ENCODE measurements around the gene UBTD2.

DNA sequence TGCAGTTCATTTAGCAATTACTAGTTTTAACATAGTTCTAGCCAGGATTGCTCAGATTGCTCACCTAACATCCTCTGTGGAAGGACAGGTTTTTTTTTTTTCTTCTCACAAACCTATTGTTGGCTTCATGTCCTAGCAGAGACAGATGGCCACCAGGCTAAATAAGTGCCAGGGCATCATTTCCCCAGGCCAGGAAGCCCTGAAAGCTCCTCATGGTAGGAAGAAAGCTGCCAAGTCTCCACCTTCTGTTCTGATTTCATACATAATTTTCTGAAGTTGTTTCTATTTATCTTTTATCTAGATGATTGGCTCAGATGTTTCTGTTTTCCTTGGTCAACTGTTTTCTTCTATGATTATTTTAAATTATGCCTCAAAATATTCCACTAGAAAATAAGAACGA is 58.6 kb downstream of the UBTD2 start:
- TF ChIP-seq POLR2A (conservative IDR thresholded peaks at IDR 0.05) = no peak
- TF ChIP-seq, protein P1, sequence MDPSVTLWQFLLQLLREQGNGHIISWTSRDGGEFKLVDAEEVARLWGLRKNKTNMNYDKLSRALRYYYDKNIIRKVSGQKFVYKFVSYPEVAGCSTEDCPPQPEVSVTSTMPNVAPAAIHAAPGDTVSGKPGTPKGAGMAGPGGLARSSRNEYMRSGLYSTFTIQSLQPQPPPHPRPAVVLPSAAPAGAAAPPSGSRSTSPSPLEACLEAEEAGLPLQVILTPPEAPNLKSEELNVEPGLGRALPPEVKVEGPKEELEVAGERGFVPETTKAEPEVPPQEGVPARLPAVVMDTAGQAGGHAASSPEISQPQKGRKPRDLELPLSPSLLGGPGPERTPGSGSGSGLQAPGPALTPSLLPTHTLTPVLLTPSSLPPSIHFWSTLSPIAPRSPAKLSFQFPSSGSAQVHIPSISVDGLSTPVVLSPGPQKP (CRISPR knock-in tag; IDR thresholded peaks at IDR 0.05) = no peak
- TF ChIP-seq MAFG (tag; conservative IDR thresholded peaks at IDR 0.05) = no peak
- TF ChIP-seq NCOR1 (IDR thresholded peaks at IDR 0.05) = no peak
- TF ChIP-seq RAD21 (CRISPR knock-in tag; conservative IDR thresholded peaks at IDR 0.05 in 1 of 2, IDR thresholded peaks at IDR 0.05 in 1 of 2) = no peak
- TF ChIP-seq, protein P2, sequence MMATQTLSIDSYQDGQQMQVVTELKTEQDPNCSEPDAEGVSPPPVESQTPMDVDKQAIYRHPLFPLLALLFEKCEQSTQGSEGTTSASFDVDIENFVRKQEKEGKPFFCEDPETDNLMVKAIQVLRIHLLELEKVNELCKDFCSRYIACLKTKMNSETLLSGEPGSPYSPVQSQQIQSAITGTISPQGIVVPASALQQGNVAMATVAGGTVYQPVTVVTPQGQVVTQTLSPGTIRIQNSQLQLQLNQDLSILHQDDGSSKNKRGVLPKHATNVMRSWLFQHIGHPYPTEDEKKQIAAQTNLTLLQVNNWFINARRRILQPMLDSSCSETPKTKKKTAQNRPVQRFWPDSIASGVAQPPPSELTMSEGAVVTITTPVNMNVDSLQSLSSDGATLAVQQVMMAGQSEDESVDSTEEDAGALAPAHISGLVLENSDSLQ (IDR thresholded peaks at IDR 0.05) = no peak
- TF ChIP-seq RCOR1 (IDR thresholded peaks at IDR 0.05; ENCODE audit: borderline replicate concordance in 1 of 2, low read depth in 2 of 2, low read length in 2 of 2) = no peak
- no peak for TF ChIP-seq L3MBTL2 (IDR thresholded peaks at IDR 0.05)
- TF ChIP-seq EP300 (IDR thresholded peaks at IDR 0.05; ENCODE audit: low read length) = no peak
- TF ChIP-seq, protein P3, sequence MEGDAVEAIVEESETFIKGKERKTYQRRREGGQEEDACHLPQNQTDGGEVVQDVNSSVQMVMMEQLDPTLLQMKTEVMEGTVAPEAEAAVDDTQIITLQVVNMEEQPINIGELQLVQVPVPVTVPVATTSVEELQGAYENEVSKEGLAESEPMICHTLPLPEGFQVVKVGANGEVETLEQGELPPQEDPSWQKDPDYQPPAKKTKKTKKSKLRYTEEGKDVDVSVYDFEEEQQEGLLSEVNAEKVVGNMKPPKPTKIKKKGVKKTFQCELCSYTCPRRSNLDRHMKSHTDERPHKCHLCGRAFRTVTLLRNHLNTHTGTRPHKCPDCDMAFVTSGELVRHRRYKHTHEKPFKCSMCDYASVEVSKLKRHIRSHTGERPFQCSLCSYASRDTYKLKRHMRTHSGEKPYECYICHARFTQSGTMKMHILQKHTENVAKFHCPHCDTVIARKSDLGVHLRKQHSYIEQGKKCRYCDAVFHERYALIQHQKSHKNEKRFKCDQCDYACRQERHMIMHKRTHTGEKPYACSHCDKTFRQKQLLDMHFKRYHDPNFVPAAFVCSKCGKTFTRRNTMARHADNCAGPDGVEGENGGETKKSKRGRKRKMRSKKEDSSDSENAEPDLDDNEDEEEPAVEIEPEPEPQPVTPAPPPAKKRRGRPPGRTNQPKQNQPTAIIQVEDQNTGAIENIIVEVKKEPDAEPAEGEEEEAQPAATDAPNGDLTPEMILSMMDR (IDR thresholded peaks at IDR 0.05 in 2 of 3, conservative IDR thresholded peaks at IDR 0.05 in 1 of 3; ENCODE audit: insufficient read depth in 2 of 3, low read depth in 1 of 3, low read length in 3 of 3) = no peak
- TF ChIP-seq HDGF (IDR thresholded peaks at IDR 0.05) = no peak
- TF ChIP-seq, protein P4, sequence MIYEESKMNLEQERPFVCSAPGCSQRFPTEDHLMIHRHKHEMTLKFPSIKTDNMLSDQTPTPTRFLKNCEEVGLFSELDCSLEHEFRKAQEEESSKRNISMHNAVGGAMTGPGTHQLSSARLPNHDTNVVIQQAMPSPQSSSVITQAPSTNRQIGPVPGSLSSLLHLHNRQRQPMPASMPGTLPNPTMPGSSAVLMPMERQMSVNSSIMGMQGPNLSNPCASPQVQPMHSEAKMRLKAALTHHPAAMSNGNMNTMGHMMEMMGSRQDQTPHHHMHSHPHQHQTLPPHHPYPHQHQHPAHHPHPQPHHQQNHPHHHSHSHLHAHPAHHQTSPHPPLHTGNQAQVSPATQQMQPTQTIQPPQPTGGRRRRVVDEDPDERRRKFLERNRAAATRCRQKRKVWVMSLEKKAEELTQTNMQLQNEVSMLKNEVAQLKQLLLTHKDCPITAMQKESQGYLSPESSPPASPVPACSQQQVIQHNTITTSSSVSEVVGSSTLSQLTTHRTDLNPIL (CRISPR knock-in tag; IDR thresholded peaks at IDR 0.05) = no peak
